ENCODE measurements around the gene TEX54.
"Not testable (repeated sequence)": the region's sequence is repeated elsewhere in the genome, so short reads cannot be mapped to it uniquely, and the experiment has no call there.

GRCh38 chr11:62842891-62843290 is 10.2 kb upstream of the TEX54 start:
- TF ChIP-seq CTCF (IDR thresholded peaks at IDR 0.05; ENCODE audit: low read length); EZH2 (optimal IDR thresholded peaks at IDR 0.05; ENCODE audit: low read depth, low read length): not testable (repeated sequence)
